ENCODE data around the gene PRMT5. TPM values are rescaled to one million over a fixed set of nuclear protein-coding genes. Genes with fewer than 3 reads are reported as not detected.
A peak's percentile ranks its signal among the peaks of the same experiment; 100 is the strongest.

PRMT5 gene
- total and polyA plus RNA-seq, 9 donors, result 41.8 to 85.2 (median 69.1) TPM

- Histone ChIP-seq H3K27me3 (ENCODE audit: control insufficient read depth, insufficient read depth, low read length) (no peaks in the 10 kb centered on the region), H3K4me1 (ENCODE audit: control insufficient read depth, insufficient read depth, low read length) (no peaks in the 10 kb centered on the region), H3K36me3 (ENCODE audit: control insufficient read depth, insufficient read depth, low read length) (peaks cover 80% of the 10 kb centered on the region), H3K9me3 (replicated peaks; ENCODE audit: control insufficient read depth, low read depth, low read length) (no peaks in the 10 kb centered on the region), H3K4me3 (ENCODE audit: low read length) (no peak overlapping the region), H3K27ac (ENCODE audit: low read length) (no peak overlapping the region)
- 92% methylated on average over 2 of the region's 7 CpGs for WGBS (ENCODE audit: insufficient coverage)
- no peak for DNase-seq
These were observed 27.4 kb downstream of the PRMT5 start for GRCh38 chr14:22901799-22902198.

GRCh38 chr14:22900081-22900799 lies 28.9 kb downstream of the PRMT5 start:
- H3K9me3 ChIP-seq (replicated peaks; ENCODE audit: control insufficient read depth, low read depth, low read length), result no peaks in the 10 kb centered on the region
- no peak overlapping the region for H3K27ac ChIP-seq (ENCODE audit: low read length)
- WGBS (ENCODE audit: insufficient coverage), result no CpG with 5 or more reads among the region's 3 CpGs
- H3K4me1 ChIP-seq (ENCODE audit: control insufficient read depth, insufficient read depth, low read length), result no peaks in the 10 kb centered on the region
- H3K27me3 ChIP-seq (ENCODE audit: control insufficient read depth, insufficient read depth, low read length), result no peaks in the 10 kb centered on the region
- no peak overlapping the region for H3K4me3 ChIP-seq (ENCODE audit: low read length)
- H3K36me3 ChIP-seq (ENCODE audit: control insufficient read depth, insufficient read depth, low read length), result peaks cover 65% of the 10 kb centered on the region
- DNase-seq, result peak; percentile 81

- Histone ChIP-seq H3K9me3 (replicated peaks; ENCODE audit: control insufficient read depth, low read depth, low read length) (no peaks in the 10 kb centered on the region), H3K27me3 (ENCODE audit: control insufficient read depth, insufficient read depth, low read length) (no peaks in the 10 kb centered on the region), H3K4me3 (ENCODE audit: low read length) (no peak overlapping the region), H3K4me1 (ENCODE audit: control insufficient read depth, insufficient read depth, low read length) (no peaks in the 10 kb centered on the region), H3K36me3 (ENCODE audit: control insufficient read depth, insufficient read depth, low read length) (peaks cover 48% of the 10 kb centered on the region), H3K27ac (ENCODE audit: low read length) (no peak overlapping the region)
- WGBS (ENCODE audit: insufficient coverage), result 89% methylated on average over 1 of the region's 8 CpGs
- DNase-seq, result no peak
These were observed 30.7 kb downstream of the PRMT5 start for GRCh38 chr14:22898302-22899090.

DNA sequence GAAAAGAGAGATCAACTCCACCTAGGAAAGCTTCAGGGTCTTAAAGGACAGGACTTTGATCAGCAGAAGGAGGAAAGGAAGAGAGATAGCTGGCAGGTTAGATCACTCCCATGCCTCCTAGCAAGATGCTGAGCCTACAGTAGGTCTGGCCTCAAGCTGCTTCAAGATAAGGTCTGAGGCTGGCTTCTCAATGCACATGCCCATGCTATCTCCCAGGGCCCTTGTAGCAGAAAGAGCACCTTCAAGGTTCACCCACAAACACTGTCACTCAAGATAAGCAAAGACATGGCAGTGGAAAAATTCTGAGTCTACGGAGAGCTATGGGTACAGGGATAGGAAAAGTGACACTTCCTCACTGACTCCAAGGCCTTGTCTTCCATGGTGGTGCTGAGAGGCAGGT lies 31.8 kb downstream of the PRMT5 start:
- WGBS (ENCODE audit: insufficient coverage), result no CpG with 5 or more reads among the region's 1 CpG
- Histone ChIP-seq H3K36me3 (ENCODE audit: control insufficient read depth, insufficient read depth, low read length) (peaks cover 39% of the 10 kb centered on the region), H3K27me3 (ENCODE audit: control insufficient read depth, insufficient read depth, low read length) (no peaks in the 10 kb centered on the region)

GRCh38 chr14:22896760-22897159 lies 32.4 kb downstream of the PRMT5 start:
- H3K9me3 ChIP-seq (replicated peaks; ENCODE audit: control insufficient read depth, low read depth, low read length), result no peaks in the 10 kb centered on the region
- H3K4me3 ChIP-seq (ENCODE audit: low read length), result no peak overlapping the region
- 78% methylated on average over 3 of the region's 3 CpGs for WGBS (ENCODE audit: insufficient coverage)
- H3K36me3 ChIP-seq (ENCODE audit: control insufficient read depth, insufficient read depth, low read length), result peaks cover 33% of the 10 kb centered on the region
- no peaks in the 10 kb centered on the region for H3K27me3 ChIP-seq (ENCODE audit: control insufficient read depth, insufficient read depth, low read length)
- H3K27ac ChIP-seq (ENCODE audit: low read length), result no peak overlapping the region
- no peaks in the 10 kb centered on the region for H3K4me1 ChIP-seq (ENCODE audit: control insufficient read depth, insufficient read depth, low read length)
- DNase-seq, result no peak

More for the DNA sequence above, 31.8 kb downstream of the PRMT5 start:
- Histone ChIP-seq H3K9me3 (replicated peaks; ENCODE audit: control insufficient read depth, low read depth, low read length) (no peaks in the 10 kb centered on the region), H3K4me3 (ENCODE audit: low read length) (no peak overlapping the region), H3K27ac (ENCODE audit: low read length) (no peak overlapping the region), H3K4me1 (ENCODE audit: control insufficient read depth, insufficient read depth, low read length) (no peaks in the 10 kb centered on the region)
- DNase-seq, result no peak

DNA sequence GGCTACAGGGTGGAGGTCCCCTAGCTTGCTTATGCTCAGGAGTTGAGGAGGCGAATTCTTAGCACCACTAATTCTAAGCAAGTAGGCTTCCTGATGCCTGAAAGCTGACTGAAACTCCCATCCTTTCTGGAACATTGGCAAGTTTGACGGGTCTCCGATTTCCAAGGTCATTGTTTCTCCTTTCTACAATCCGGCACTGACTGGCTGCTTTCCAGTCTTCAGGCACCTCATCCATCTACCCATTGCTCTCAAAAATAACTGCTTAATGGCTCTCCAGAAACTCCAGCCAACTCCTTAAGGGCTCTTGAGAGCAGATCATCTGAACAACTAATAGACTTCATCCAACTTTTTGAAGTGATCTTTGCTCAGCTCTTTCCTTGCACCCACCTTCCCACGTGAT lies 32.8 kb downstream of the PRMT5 start:
- Histone ChIP-seq H3K27me3 (ENCODE audit: control insufficient read depth, insufficient read depth, low read length) (no peaks in the 10 kb centered on the region), H3K36me3 (ENCODE audit: control insufficient read depth, insufficient read depth, low read length) (peaks cover 29% of the 10 kb centered on the region), H3K27ac (ENCODE audit: low read length) (no peak overlapping the region), H3K4me3 (ENCODE audit: low read length) (no peak overlapping the region), H3K9me3 (replicated peaks; ENCODE audit: control insufficient read depth, low read depth, low read length) (no peaks in the 10 kb centered on the region), H3K4me1 (ENCODE audit: control insufficient read depth, insufficient read depth, low read length) (no peaks in the 10 kb centered on the region)
- no peak for DNase-seq
- 64% methylated on average over 4 of the region's 5 CpGs for whole genome bisulfite sequencing (ENCODE audit: insufficient coverage)

GRCh38 chr14:22895402-22895801 lies 33.8 kb downstream of the PRMT5 start:
- Histone ChIP-seq H3K27ac (ENCODE audit: low read length) (no peak overlapping the region), H3K4me1 (ENCODE audit: control insufficient read depth, insufficient read depth, low read length) (no peaks in the 10 kb centered on the region), H3K9me3 (replicated peaks; ENCODE audit: control insufficient read depth, low read depth, low read length) (no peaks in the 10 kb centered on the region), H3K36me3 (ENCODE audit: control insufficient read depth, insufficient read depth, low read length) (peaks cover 20% of the 10 kb centered on the region), H3K27me3 (ENCODE audit: control insufficient read depth, insufficient read depth, low read length) (no peaks in the 10 kb centered on the region), H3K4me3 (ENCODE audit: low read length) (no peak overlapping the region)
- DNase-seq, result no peak
- no CpG with 5 or more reads among the region's 1 CpG for WGBS (ENCODE audit: insufficient coverage)

- WGBS (ENCODE audit: insufficient coverage), result 92% methylated on average over 2 of the region's 4 CpGs
- Histone ChIP-seq H3K27ac (ENCODE audit: low read length) (no peak overlapping the region), H3K4me1 (ENCODE audit: control insufficient read depth, insufficient read depth, low read length) (no peaks in the 10 kb centered on the region), H3K9me3 (replicated peaks; ENCODE audit: control insufficient read depth, low read depth, low read length) (no peaks in the 10 kb centered on the region), H3K36me3 (ENCODE audit: control insufficient read depth, insufficient read depth, low read length) (peaks cover 5% of the 10 kb centered on the region), H3K4me3 (ENCODE audit: low read length) (no peak overlapping the region), H3K27me3 (ENCODE audit: control insufficient read depth, insufficient read depth, low read length) (no peaks in the 10 kb centered on the region)
- DNase-seq, result no peak
These were observed 35.5 kb downstream of the PRMT5 start for GRCh38 chr14:22893706-22894105.

GRCh38 chr14:22892488-22892887 lies 36.7 kb downstream of the PRMT5 start:
- Histone ChIP-seq H3K36me3 (ENCODE audit: control insufficient read depth, insufficient read depth, low read length) (peaks cover 3% of the 10 kb centered on the region), H3K27me3 (ENCODE audit: control insufficient read depth, insufficient read depth, low read length) (no peaks in the 10 kb centered on the region), H3K9me3 (replicated peaks; ENCODE audit: control insufficient read depth, low read depth, low read length) (no peaks in the 10 kb centered on the region), H3K4me1 (ENCODE audit: control insufficient read depth, insufficient read depth, low read length) (peaks cover 10% of the 10 kb centered on the region), H3K4me3 (ENCODE audit: low read length) (no peak overlapping the region), H3K27ac (ENCODE audit: low read length) (no peak overlapping the region)
- no peak for DNase-seq
- 73% methylated on average over 3 of the region's 7 CpGs for WGBS (ENCODE audit: insufficient coverage)

GRCh38 chr14:22890416-22890815 lies 38.8 kb downstream of the PRMT5 start:
- Histone ChIP-seq H3K36me3 (ENCODE audit: control insufficient read depth, insufficient read depth, low read length) (no peaks in the 10 kb centered on the region), H3K27ac (ENCODE audit: low read length) (no peak overlapping the region), H3K27me3 (ENCODE audit: control insufficient read depth, insufficient read depth, low read length) (peaks cover 3% of the 10 kb centered on the region), H3K4me1 (ENCODE audit: control insufficient read depth, insufficient read depth, low read length) (peaks cover 22% of the 10 kb centered on the region), H3K9me3 (replicated peaks; ENCODE audit: control insufficient read depth, low read depth, low read length) (no peaks in the 10 kb centered on the region), H3K4me3 (ENCODE audit: low read length) (no peak overlapping the region)
- no peak for DNase-seq
- WGBS (ENCODE audit: insufficient coverage), result 100% methylated on average over 1 of the region's 1 CpG

Measured in muscle of leg (tissue), 11 donors.